HG03469 (cell line): ENCODE measurements around the gene PMAIP1.
"Not testable (repeated sequence)": the region's sequence is repeated elsewhere in the genome, so short reads cannot be mapped to it uniquely, and the experiment has no call there.

Experiments used
- ATAC-seq: cut with Tn5 transposase; IDR thresholded peaks from one replicate; pipeline ENCODE4 v1.9.1; 2021; ENCODE audit warnings: mild to moderate bottlenecking, moderate library complexity, moderate number of reproducible peaks; ENCODE audit not compliant: unreplicated experiment

The PMAIP1 gene

GRCh38 chr18:59884351-59884750 lies 15.4 kb upstream of the PMAIP1 start:
- no peak for ATAC-seq

- peak; percentile 81 for ATAC-seq
These were observed 14.1 kb upstream of the PMAIP1 start for GRCh38 chr18:59885579-59886163.

GRCh38 chr18:59886399-59886798 lies 13.4 kb upstream of the PMAIP1 start:
- ATAC-seq = not testable (repeated sequence)

- ATAC-seq = no peak
These were observed 7.7 kb upstream of the PMAIP1 start for GRCh38 chr18:59892123-59892522.

- ATAC-seq = no peak
These were observed 5.8 kb upstream of the PMAIP1 start for GRCh38 chr18:59893971-59894370.

- ATAC-seq = no peak
These were observed 2.4 kb upstream of the PMAIP1 start for GRCh38 chr18:59897321-59897954.

GRCh38 chr18:59898093-59898492 lies 1.7 kb upstream of the PMAIP1 start:
- ATAC-seq = no peak

GRCh38 chr18:59898609-59899297 lies 1.0 kb upstream of the PMAIP1 start:
- ATAC-seq = peak; percentile 0

GRCh38 chr18:59900222-59901128 lies 679 bp downstream of the PMAIP1 start:
- peak; percentile 17 for ATAC-seq

- ATAC-seq = no peak
These were observed 2.6 kb downstream of the PMAIP1 start for GRCh38 chr18:59902131-59902992.

- ATAC-seq = no peak
These were observed 3.3 kb downstream of the PMAIP1 start for GRCh38 chr18:59902993-59903610.

- no peak for ATAC-seq
These were observed 4.3 kb downstream of the PMAIP1 start for GRCh38 chr18:59904011-59904601.

- ATAC-seq = no peak
These were observed 5.9 kb downstream of the PMAIP1 start for GRCh38 chr18:59905686-59906091.

GRCh38 chr18:59906203-59906602 lies 6.4 kb downstream of the PMAIP1 start:
- no peak for ATAC-seq

GRCh38 chr18:59907172-59907571 lies 7.4 kb downstream of the PMAIP1 start:
- ATAC-seq = no peak

- no peak for ATAC-seq
These were observed 7.9 kb downstream of the PMAIP1 start for GRCh38 chr18:59907660-59908059.

GRCh38 chr18:59908799-59909198 lies 9.0 kb downstream of the PMAIP1 start:
- no peak for ATAC-seq

GRCh38 chr18:59909289-59910036 lies 9.7 kb downstream of the PMAIP1 start:
- ATAC-seq = no peak

GRCh38 chr18:59910967-59911366 lies 11.2 kb downstream of the PMAIP1 start:
- ATAC-seq = no peak
